IMR-90 (cell line): Measurements from ENCODE around the gene TRAF7. TPM values are rescaled to one million over a fixed set of nuclear protein-coding genes. Genes with fewer than 3 reads are reported as not detected.

Experiments used
- ATAC-seq: fragments of 200-7000 bp; cut with Tn5 transposase; 2 replicates; pipeline ENCODE4 v1.9.1; 2020; ENCODE audit warnings: low read depth, mild to moderate bottlenecking, moderate library complexity
- BruUV-seq: library from RNA; stranded (reverse); fragments of 400-500 nt; replicated peaks from 2 replicates; lab custom pipeline; 2021; lab: Mats Ljungman, UMichigan
- CTCF ChIA-PET: fragments of 300-600 bp; formaldehyde crosslinking; extraction: SDS; loops from one replicate; lab custom pipeline; 2021; ENCODE audit warnings: antibody characterized with exemption; lab: Yijun Ruan, JAX
- POLR2A ChIA-PET: fragments of 300-600 bp; sonication (Branson Sonifier 250); formaldehyde crosslinking; loops from one replicate; lab custom pipeline; 2022; ENCODE audit warnings: antibody characterized with exemption; ENCODE audit not compliant: unreplicated experiment; lab: Charles Lee
- DNase-seq: peaks from one replicate; pipeline ENCODE4 v3.0.0; 2013
- H2AFZ ChIP-seq: replicated peaks from 2 replicates; pipeline ENCODE3; 2013; ENCODE audit warnings: low read length, mild to moderate bottlenecking; ENCODE audit not compliant: poor library complexity
- H2AK5ac ChIP-seq: 2 replicates; pipeline ENCODE4 v1.6.1; 2013; ENCODE audit warnings: low read depth, low read length, inconsistent platforms
- H2AK9ac ChIP-seq: replicated peaks from 2 replicates; pipeline ENCODE3; 2013; ENCODE audit warnings: mild to moderate bottlenecking, low read depth, low read length, moderate library complexity; ENCODE audit not compliant: poor library complexity
- H2BK120ac ChIP-seq: 2 replicates; pipeline ENCODE4 v1.6.1; 2013; ENCODE audit warnings: low read depth, low read length, inconsistent platforms
- H2BK15ac ChIP-seq: 3 replicates; pipeline ENCODE4 v1.6.1; 2013; ENCODE audit warnings: low read depth, low read length, inconsistent platforms
- H2BK20ac ChIP-seq: 2 replicates; pipeline ENCODE4 v1.6.1; 2013; ENCODE audit warnings: low read depth, mild to moderate bottlenecking, inconsistent platforms, low read length, moderate library complexity
- H2BK5ac ChIP-seq: 2 replicates; pipeline ENCODE4 v1.6.1; 2013; ENCODE audit warnings: mild to moderate bottlenecking, low read depth, low read length, inconsistent platforms; ENCODE audit not compliant: poor library complexity, severe bottlenecking
- H3K14ac ChIP-seq: replicated peaks from 2 replicates; pipeline ENCODE4 v1.6.1; 2013; ENCODE audit warnings: low read depth, low read length, inconsistent platforms
- H3K18ac ChIP-seq: 2 replicates; pipeline ENCODE4 v1.6.1; 2013; ENCODE audit warnings: low read depth, low read length, control low read depth
- H3K23ac ChIP-seq: 2 replicates; pipeline ENCODE4 v1.6.1; 2013; ENCODE audit warnings: low read depth, low read length, inconsistent platforms
- H3K27ac ChIP-seq: 2 replicates; pipeline ENCODE4 v1.5.1; 2013; ENCODE audit warnings: mild to moderate bottlenecking, control low read depth, low read length; ENCODE audit not compliant: insufficient read depth
- H3K27me3 ChIP-seq: 2 replicates; pipeline ENCODE4 v1.6.1; 2013; ENCODE audit warnings: low read length; ENCODE audit not compliant: control insufficient read depth, insufficient read depth
- H3K36me3 ChIP-seq: 2 replicates; pipeline ENCODE4 v1.6.1; 2013; ENCODE audit warnings: low read length, mixed read lengths; ENCODE audit not compliant: control insufficient read depth, insufficient read depth
- H3K4ac ChIP-seq: 2 replicates; pipeline ENCODE4 v1.6.1; 2013; ENCODE audit warnings: low read depth, low read length, inconsistent platforms
- H3K4me1 ChIP-seq: 2 replicates; pipeline ENCODE4 v1.6.1; 2013; ENCODE audit warnings: low read length, mixed read lengths; ENCODE audit not compliant: control insufficient read depth, insufficient read depth
- H3K4me2 ChIP-seq: 2 replicates; pipeline ENCODE4 v1.6.1; 2013; ENCODE audit warnings: low read depth, mild to moderate bottlenecking, control low read depth, low read length, moderate library complexity
- H3K4me3 ChIP-seq: 2 replicates; pipeline ENCODE4 v1.5.1; 2013; ENCODE audit warnings: low read depth, mild to moderate bottlenecking, control low read depth, low read length, moderate library complexity; ENCODE audit not compliant: insufficient read depth
- H3K56ac ChIP-seq: 2 replicates; pipeline ENCODE4 v1.6.1; 2013; ENCODE audit warnings: low read length, inconsistent platforms; ENCODE audit not compliant: insufficient read depth; ENCODE audit errors: extremely low read depth
- H3K79me1 ChIP-seq, 2 experiments: 2 replicates each; pipeline ENCODE4 v1.6.1; 2013; ENCODE audit warnings: low read length in 2 of 2, inconsistent platforms in 1 of 2, low read depth in 1 of 2
- H3K9ac ChIP-seq: 2 replicates; pipeline ENCODE4 v1.6.1; 2013; ENCODE audit warnings: low read depth, low read length, control low read depth
- H3K9me1 ChIP-seq: 2 replicates; pipeline ENCODE4 v1.6.1; 2013; ENCODE audit warnings: low read length, inconsistent platforms; ENCODE audit not compliant: insufficient read depth
- H3K9me3 ChIP-seq: 2 replicates; pipeline ENCODE4 v1.6.1; 2013; ENCODE audit warnings: low read length; ENCODE audit not compliant: control insufficient read depth, insufficient read depth
- H4K20me1 ChIP-seq: 2 replicates; pipeline ENCODE4 v1.6.1; 2013; ENCODE audit warnings: low read length, inconsistent platforms; ENCODE audit not compliant: insufficient read depth
- H4K5ac ChIP-seq: 2 replicates; pipeline ENCODE4 v1.6.1; 2013; ENCODE audit warnings: mild to moderate bottlenecking, low read depth, low read length, control low read depth
- H4K8ac ChIP-seq, 2 experiments: 2 replicates each; pipeline ENCODE4 v1.6.1; 2013; ENCODE audit warnings: low read depth in 2 of 2, low read length in 2 of 2, control low read depth in 1 of 2, inconsistent platforms in 1 of 2
- H4K91ac ChIP-seq: 2 replicates; pipeline ENCODE4 v1.6.1; 2013; ENCODE audit warnings: low read depth, low read length, inconsistent platforms; ENCODE audit not compliant: insufficient read depth
- BHLHE40 ChIP-seq: fragments of 150-350 bp; IDR thresholded peaks from 2 replicates; pipeline ENCODE4 v1.6.1; 2016; ENCODE audit warnings: mild to moderate bottlenecking, low read depth, low read length
- CHD1 ChIP-seq: IDR thresholded peaks from 2 replicates; pipeline ENCODE4 v1.6.1; 2012; ENCODE audit warnings: low read depth, low read length, improper control_type of control experiment
- FOS ChIP-seq: fragments of 150-350 bp; IDR thresholded peaks from 2 replicates; pipeline ENCODE4 v1.6.1; 2016; ENCODE audit warnings: low read depth, low read length
- MAFK ChIP-seq: IDR thresholded peaks from 2 replicates; pipeline ENCODE4 v1.6.1; 2012; ENCODE audit warnings: low read depth, low read length, improper control_type of control experiment
- MXI1 ChIP-seq: IDR thresholded peaks from 2 replicates; pipeline ENCODE4 v1.6.1; 2012; ENCODE audit warnings: low read depth, mild to moderate bottlenecking, low read length, moderate library complexity, borderline replicate concordance
- NFE2L2 ChIP-seq: fragments of 150-350 bp; IDR thresholded peaks from 2 replicates; pipeline ENCODE4 v1.6.1; 2016; ENCODE audit warnings: low read depth, mild to moderate bottlenecking, low read length
- POLR2A ChIP-seq: IDR thresholded peaks from 2 replicates; pipeline ENCODE4 v1.6.1; 2012; ENCODE audit warnings: mild to moderate bottlenecking, low read depth, low read length
- RAD21 ChIP-seq: IDR thresholded peaks from 2 replicates; pipeline ENCODE4 v1.6.1; 2012; ENCODE audit warnings: low read length, improper control_type of control experiment
- RCOR1 ChIP-seq: IDR thresholded peaks from 2 replicates; pipeline ENCODE4 v1.6.1; 2012; ENCODE audit warnings: mild to moderate bottlenecking, low read length, improper control_type of control experiment; ENCODE audit not compliant: insufficient replicate concordance
- RFX5 ChIP-seq: IDR thresholded peaks from 2 replicates; pipeline ENCODE4 v1.8.0; 2012; ENCODE audit warnings: low read depth, mild to moderate bottlenecking, low read length, moderate library complexity
- SMC3 ChIP-seq: fragments of 150-350 bp; IDR thresholded peaks from 2 replicates; pipeline ENCODE4 v1.6.1; 2016; ENCODE audit warnings: low read depth, mild to moderate bottlenecking, antibody characterized with exemption, low read length, moderate library complexity
- WGBS, 2 experiments: methylation state at CpG; one replicate each; pipeline versions ENCODE4 v1.1.5 to v1.1.7; 2013; ENCODE audit warnings: missing lambda C conversion rate in 2 of 2; ENCODE audit not compliant: insufficient read length in 1 of 2; ENCODE audit errors: extremely low coverage in 2 of 2; 5-methylcytosine and 5-hydroxymethylcytosine counted together
- dilution Hi-C: fragments of 300-500 bp; cut with HindIII; formaldehyde crosslinking; loops from one replicate; pipeline ENCODE4 v1.14.3; 2018; ENCODE audit warnings: low sequenced_read_pairs; ENCODE audit not compliant: unreplicated experiment
- in situ Hi-C: fragments of 300-500 bp; cut with MboI; formaldehyde crosslinking; loops from 3 replicates; pipeline ENCODE4 v1.14.3; 2019; ENCODE audit warnings: low sequenced_read_pairs, inconsistent platforms, mixed read lengths
- intact Hi-C: fragments of 100-400 bp; cut with micrococcal nuclease; formaldehyde crosslinking; loops from 2 replicates; pipeline ENCODE4 v1.10.0; 2022
- polyA plus RNA-seq, 3 experiments: library from polyadenylated mRNA; depleted of rRNA; stranded (reverse); fragments of >200 nt; gene quantifications; 2 replicates each; pipeline ENCODE4 v1.2.3, GENCODE V29; 2012; ENCODE audit warnings: low replicate concordance in 1 of 3
- total RNA-seq: library from RNA; depleted of rRNA; stranded (reverse); fragments of >200 nt; gene quantifications from 2 replicates; pipeline ENCODE4 v1.2.3, GENCODE V29; 2012
- TF ChIP-seq, protein P1 (sequence below): fragments of 150-350 bp; IDR thresholded peaks from 2 replicates; pipeline ENCODE4 v1.6.1; 2017; ENCODE audit warnings: mild to moderate bottlenecking, antibody characterized with exemption, low read length, low read depth
- TF ChIP-seq, protein P2 (sequence below): conservative IDR thresholded peaks from 2 replicates; pipeline ENCODE4 v1.5.1; 2012; ENCODE audit warnings: mild to moderate bottlenecking, low read depth, low read length, improper control_type of control experiment
- TF ChIP-seq, protein P3 (sequence below): fragments of 150-350 bp; IDR thresholded peaks from 2 replicates; pipeline ENCODE4 v1.6.1; 2016; ENCODE audit warnings: low read depth, mild to moderate bottlenecking, low read length, moderate library complexity, borderline replicate concordance

TRAF7 gene
- total and polyA plus RNA-seq, 2 of the 4 experiments (the other 2 are of a cell fraction) = 29.6 to 52.6 TPM

DNA sequence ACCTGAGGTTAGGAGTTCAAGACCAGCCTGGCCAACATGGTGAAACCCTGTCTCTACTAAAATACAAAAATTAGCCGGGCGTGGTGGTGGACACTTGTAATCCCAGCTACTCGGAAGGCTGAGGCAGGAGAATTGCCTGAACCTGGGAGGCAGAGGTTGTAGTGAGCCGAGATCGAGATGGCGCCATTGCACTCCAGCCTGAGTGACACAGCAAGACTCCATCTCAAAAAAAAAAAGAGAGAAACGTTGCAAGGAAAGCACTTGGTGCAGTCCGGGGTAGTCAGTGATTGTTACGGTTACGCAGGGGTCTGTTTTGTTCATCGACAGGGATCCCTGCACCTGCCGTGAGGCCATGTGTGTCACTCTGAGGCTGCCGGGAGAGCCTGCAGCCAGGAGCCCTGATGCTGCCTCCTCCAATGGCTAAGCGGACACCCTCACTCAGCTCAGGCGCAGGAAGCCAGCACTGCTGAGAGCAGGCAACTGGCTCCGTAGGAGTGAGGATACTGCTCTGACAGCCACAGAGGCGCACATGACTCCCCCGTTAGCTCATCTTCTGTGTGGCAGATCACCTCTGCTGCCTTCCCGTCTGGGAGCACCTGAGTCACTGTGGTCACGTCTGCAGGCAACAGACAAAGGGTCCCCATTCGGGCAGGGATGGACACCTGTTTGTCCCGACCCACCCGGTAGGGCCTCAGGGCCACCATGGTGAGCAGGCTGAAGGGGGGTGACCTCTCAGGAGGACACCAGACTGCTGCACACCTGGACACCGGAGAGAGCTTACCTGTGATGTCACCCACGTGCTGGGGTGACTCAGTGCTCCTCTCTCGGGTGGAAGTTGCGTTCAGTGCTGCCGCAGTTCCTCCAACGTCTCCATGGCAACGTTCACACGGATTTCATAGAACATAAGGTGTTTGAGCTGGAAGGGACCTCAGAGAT lies 12.4 kb upstream of the TRAF7 start:
- Histone ChIP-seq H3K4me1 (peaks cover 5% of the 10 kb centered on the region), H4K5ac (no peak overlapping the region), H3K4ac (no peak overlapping the region), H3K4me3 (no peak overlapping the region), H2BK120ac (no peak overlapping the region), H3K56ac (no peak overlapping the region), H3K14ac (no peak overlapping the region), H3K9me1 (no peaks in the 10 kb centered on the region), H4K8ac (no peak overlapping the region), H3K27me3 (no peaks in the 10 kb centered on the region), H3K18ac (no peak overlapping the region), H2AK5ac (no peak overlapping the region), H3K27ac (no peak overlapping the region), H4K91ac (no peak overlapping the region), H3K9ac (no peak overlapping the region), H3K23ac (no peak overlapping the region), H2BK15ac (no peak overlapping the region), H2BK20ac (no peak overlapping the region), H2BK5ac (no peak overlapping the region), H4K20me1 (peaks cover 7% of the 10 kb centered on the region), H2AK9ac (no peak overlapping the region), H3K36me3 (no peaks in the 10 kb centered on the region), H3K79me1 (peaks cover 0 to 3% of the 10 kb centered on the region in 2 experiments; a peak in 1 of 4 replicates), H3K4me2 (no peak overlapping the region), H2AFZ (no peak overlapping the region), H3K9me3 (no peaks in the 10 kb centered on the region)
- BruUV-seq = no TSS peak
- WGBS, 2 experiments = 68% methylated on average over 5 of the region's 31 CpGs; no CpG with 5 or more reads in 1 of the 2 experiments
- intact Hi-C loops (loop anchor here (5.0 kb wide), 1 partner anchor 141 kb away; no protein-coding TSS in a partner anchor), dilution Hi-C loops (no loop called here), in situ Hi-C loops (loop anchor here (5.0 kb wide), 1 partner anchor 121 kb away; no protein-coding TSS in a partner anchor)
- ChIA-PET CTCF (interaction anchor here (0.6 to 0.7 kb wide), 2 partner anchors 11 to 121 kb away, joined by 3 read pairs; no protein-coding TSS in a partner anchor), POLR2A (no interaction called here)
- ATAC-seq (no peak), DNase-seq (no peak)
- TF ChIP-seq NFE2L2 (no peak), MAFK (no peak), RFX5 (no peak), MXI1 (no peak), CHD1 (no peak), BHLHE40 (no peak), FOS (no peak), SMC3 (no peak), RCOR1 (no peak), POLR2A (no peak), RAD21 (no peak)
- TF ChIP-seq, protein P1, sequence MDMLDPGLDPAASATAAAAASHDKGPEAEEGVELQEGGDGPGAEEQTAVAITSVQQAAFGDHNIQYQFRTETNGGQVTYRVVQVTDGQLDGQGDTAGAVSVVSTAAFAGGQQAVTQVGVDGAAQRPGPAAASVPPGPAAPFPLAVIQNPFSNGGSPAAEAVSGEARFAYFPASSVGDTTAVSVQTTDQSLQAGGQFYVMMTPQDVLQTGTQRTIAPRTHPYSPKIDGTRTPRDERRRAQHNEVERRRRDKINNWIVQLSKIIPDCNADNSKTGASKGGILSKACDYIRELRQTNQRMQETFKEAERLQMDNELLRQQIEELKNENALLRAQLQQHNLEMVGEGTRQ = no peak
- TF ChIP-seq, protein P2, sequence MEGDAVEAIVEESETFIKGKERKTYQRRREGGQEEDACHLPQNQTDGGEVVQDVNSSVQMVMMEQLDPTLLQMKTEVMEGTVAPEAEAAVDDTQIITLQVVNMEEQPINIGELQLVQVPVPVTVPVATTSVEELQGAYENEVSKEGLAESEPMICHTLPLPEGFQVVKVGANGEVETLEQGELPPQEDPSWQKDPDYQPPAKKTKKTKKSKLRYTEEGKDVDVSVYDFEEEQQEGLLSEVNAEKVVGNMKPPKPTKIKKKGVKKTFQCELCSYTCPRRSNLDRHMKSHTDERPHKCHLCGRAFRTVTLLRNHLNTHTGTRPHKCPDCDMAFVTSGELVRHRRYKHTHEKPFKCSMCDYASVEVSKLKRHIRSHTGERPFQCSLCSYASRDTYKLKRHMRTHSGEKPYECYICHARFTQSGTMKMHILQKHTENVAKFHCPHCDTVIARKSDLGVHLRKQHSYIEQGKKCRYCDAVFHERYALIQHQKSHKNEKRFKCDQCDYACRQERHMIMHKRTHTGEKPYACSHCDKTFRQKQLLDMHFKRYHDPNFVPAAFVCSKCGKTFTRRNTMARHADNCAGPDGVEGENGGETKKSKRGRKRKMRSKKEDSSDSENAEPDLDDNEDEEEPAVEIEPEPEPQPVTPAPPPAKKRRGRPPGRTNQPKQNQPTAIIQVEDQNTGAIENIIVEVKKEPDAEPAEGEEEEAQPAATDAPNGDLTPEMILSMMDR = no peak
- TF ChIP-seq, protein P3, sequence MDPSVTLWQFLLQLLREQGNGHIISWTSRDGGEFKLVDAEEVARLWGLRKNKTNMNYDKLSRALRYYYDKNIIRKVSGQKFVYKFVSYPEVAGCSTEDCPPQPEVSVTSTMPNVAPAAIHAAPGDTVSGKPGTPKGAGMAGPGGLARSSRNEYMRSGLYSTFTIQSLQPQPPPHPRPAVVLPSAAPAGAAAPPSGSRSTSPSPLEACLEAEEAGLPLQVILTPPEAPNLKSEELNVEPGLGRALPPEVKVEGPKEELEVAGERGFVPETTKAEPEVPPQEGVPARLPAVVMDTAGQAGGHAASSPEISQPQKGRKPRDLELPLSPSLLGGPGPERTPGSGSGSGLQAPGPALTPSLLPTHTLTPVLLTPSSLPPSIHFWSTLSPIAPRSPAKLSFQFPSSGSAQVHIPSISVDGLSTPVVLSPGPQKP = no peak
